ENCODE results near the gene SMIM45.

The SMIM45 gene

DNA sequence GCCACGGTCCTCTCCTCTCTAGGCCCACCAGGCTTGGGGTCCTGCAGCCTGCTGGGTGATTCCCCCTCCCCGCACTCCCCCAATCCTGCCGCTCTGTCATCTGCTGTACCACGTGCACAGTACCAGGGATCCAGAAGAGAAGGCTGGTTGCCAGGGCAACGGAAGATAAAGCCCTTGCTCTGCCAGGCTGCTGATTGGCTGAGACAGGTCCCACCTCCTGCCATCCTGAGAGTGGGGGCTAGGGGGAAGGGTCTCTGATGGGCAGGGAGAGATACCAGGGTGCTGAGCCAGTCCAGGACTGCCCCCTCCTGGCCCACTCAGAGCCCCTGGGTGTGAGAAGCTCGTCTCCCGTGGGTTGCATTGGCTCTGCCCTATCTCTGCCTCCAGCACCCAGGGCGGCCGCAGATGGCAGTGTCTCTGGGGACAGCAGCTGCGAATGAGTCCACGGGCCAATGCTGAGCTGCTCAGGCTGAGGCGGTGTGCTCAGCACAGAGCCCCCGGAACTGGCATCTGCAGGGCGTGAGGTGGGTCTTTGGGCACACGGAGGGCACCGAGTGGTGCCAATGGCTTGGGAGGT is at the start of gene SMIM45:
SMIM45 (plus strand) TSS at position 253 of the 577 bp plus-strand sequence.
- no peak for DNase-seq (ENCODE audit: low spot score)

DNA sequence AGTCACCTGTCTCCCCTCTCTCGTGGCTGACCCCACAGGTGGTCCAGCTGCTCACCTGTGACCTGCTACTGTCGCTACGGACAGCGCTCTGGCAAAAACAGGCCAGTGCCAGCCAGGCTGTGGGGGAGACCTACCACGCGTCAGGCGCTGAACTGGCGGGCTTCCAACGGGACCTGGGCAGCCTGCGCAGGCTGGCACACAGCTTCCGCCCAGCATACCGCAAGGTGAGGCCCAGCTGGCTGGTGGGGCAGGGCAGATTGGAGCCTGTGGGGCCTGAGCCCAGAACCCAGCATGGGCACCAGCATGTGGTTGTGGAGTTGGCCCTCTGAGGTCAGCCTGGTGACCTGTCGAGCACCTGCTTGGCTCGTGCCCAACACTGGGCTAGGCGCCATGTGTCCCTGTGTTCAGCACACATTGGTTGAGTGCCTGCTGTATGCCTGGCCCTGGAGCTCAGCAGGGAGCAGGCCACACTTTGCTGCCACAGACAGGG is 49.0 kb upstream of the SMIM45 start:
- no peak for DNase-seq (ENCODE audit: low spot score)

DNA sequence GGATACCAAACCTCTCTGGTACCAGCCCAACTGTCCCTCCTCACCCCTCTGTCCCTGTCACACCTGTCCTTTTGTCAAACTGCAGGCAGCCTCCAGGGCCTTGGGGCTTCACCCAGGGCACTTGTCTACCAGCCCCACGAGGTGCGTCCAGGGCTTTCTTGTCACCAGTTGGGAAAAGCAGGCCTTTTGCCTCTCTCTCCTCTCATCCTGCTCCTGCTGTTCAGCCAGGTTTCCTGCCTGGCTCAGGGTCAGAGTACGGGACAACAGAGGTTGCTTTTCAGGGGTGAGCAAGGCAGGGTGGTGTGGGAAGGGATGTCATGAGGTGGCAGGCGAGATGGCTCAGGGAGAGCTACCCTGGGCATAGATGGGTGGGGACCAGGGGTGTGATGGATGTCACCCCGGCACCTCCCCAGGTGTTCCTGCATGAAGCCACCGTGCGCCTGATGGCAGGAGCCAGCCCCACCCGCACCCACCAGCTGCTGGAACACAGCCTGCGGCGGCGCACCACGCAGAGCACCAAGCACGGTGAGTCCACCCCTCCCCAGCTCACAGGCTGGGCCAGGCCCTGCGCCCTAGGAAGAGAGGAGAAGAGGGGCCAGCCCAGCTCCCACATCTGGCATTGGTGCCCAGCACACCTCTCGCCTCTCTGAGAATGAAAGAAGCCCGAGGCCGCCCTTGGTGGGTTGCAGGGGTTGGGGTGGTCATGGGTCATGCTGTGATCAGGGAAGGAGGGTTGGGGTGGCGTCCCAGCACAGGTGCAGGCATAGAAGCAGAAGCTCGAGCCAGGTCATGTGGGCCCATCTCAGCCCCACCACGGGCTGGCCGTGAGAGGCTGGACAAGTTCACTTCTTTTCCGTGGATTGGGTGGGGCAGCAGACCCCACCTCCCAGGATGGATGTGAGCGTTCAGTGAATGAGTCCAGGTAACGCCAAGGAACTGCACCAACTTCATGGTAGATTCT is 47.2 kb upstream of the SMIM45 start:
- no peak for DNase-seq (ENCODE audit: low spot score)

DNA sequence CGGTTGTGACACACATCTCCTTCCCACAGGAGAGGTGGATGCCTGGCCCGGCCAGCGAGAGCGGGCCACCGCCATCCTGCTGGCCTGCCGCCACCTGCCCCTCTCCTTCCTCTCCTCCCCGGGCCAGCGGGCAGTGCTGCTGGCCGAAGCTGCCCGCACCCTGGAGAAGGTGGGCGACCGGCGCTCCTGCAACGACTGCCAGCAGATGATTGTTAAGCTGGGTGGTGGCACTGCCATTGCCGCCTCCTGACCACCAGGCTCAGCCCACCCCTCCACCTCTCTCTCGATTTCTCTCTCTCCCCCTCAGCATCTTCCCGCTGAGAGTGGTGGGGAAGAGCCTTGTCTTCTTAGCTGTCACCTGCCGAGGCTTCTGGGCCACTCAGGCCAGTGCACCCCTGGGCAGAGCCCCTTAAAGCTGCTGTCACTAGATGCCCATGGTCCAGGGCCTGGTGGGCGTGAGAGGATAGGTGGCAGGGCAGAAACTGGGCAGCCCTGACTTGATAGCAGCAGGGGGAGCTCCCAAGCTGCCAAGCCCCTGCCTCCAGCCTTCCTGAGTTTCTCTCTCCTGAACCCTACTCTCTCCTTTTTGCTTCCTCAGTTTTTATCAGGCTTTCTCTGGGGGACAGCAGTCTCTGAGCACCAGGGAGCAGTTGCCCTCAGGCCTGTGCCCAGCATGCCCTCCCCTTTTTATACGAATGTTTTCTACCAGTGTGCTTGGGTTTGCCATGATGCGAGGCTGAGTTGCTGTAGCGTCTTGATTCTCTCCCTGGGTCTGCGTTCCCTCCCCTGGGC is 46.3 kb upstream of the SMIM45 start:
- no peak for DNase-seq (ENCODE audit: low spot score)

DNA sequence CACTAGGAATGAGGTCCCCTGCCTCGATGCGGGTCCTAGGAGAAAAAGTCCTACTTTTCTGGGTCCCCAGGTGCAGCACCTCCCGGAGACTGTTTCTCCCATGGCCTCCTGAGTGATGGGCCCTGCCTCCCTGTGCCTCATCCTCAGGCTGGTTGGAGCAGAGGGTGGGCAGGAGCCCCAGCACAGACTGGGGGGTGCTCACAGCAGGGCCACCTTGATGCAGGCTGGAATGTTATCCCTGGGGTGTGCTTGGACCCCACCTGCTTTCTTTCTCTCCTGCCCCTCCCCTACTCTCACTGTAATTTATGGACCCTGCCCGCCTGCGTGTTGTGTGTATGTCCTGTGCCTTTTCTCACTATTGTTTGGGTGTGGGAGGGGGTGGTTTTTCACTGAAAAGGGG is 45.1 kb upstream of the SMIM45 start:
- DNase-seq (ENCODE audit: low spot score), result no peak

DNA sequence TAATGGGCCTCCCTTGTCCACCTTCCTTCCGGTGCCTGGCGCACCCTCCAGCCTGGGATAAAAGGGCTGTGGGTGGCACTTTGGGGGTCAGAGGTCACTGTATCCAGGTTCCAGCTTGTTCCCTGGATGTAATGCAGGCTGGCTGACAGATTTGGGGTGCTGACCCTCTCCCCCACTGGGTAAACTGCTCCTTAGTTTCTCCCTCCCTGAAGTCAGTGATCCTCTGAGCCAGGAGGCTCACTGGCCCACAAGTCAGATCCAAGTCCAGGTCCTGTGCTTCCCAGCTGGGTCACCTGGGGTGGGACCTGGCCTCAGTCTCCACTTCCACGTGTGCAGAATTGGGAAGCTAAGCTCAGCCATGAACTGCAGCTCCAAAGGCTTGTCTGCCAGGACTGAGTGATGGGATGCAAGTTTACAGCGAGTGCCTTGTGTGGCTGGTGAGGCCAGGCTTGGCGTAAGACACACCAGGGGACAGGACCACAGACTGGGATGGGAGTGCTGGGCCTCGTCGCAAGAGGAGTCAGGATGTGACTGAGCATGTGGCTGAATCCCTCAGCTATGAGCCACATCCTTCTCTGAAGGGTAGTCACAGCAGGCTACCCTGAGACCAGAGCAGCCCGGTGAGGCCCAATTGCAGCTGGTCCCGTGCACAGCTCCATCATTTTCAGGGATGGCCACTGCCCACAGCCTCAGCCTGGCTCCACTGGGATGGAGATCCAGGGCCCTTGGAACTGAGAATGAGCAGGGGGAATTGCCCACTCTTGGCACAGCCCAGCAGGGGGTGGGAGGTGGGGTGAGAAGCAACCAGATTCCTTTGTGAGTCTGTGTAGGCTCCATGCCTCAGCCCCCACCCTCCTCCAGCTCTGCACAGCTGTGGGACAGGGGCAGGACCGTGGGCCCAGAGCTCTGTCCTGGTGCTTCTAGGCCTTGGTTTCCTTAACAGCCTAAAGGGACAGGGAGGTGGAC is 44.2 kb upstream of the SMIM45 start:
- no peak for DNase-seq (ENCODE audit: low spot score)

DNA sequence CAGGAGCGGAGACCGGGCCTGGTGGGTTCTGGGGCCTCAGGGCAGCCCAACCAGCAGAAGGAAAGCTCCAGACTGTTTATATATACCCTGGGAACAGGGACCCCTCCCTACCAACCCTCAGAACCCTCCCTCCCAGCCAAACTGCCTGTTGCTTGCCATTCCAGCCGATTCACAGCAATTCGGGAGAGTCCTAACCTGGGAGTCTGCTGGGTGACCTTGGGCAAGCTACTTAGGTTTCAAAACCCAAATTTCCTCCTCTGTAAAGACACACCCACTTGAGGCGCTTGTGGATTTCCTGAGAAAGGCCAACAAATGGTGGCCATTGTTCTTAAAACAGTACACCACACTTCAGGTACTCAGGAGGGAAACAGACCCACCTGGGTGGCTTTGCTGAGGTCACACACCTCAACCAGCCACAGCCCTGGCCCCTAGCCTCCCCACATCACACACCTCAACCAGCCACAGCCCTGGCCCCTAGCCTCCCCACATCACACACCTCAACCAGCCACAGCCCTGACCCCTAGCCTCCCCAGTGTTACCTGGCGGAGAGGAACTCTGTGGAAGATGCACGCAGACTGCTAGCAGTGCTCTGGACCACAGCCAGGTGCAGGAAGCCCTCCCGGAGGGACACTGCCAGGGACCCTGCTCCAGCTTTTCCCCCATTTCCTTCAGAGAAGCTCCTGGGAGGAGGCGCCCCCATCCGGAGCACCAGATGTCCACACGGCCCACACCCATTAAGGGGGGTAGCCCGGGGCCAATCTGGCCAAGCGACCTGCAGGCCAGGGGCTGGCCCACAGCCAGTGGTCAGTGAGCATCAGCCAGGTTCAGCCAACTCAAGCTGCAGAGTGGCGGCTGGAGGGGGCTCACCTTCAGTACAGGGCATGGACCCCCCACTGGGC is 43.3 kb upstream of the SMIM45 start:
- no peak for DNase-seq (ENCODE audit: low spot score)

DNA sequence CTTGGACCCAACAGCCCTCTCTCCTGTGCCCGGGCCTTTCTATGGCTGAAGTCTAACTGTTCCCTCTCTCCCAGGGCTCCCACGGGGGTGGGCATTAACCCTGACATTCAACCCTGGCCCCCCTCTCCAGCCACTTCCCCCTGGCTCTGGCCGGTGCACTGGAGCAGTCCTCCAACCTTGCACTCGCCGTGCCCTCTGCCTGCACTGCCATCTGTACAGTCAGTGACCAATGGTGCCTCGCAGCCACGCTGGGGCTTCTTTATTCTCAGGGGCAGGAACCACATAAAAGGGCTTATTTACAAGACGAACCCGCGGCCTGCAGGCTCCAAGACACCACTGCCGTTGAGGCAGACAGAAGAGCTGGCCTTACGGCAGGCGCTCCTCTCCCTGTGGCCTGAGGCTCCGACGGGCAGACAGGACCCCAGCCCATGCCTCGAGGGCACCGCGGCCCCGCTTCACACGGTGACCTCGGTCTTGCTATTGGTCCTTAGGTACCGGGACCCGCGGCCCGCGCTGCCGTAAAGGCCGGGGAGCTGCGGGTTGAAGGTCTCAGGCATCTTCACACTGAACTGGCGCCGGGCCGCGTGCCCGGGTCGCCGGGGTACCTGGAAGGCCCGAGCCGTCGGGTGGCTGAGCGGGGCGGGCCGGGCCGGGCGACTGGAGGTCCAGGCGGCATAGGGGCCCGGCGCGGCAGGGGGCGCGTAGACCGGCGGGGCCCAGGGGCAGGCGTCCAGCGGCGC is 42.5 kb upstream of the SMIM45 start:
- DNase-seq (ENCODE audit: low spot score), result no peak

DNA sequence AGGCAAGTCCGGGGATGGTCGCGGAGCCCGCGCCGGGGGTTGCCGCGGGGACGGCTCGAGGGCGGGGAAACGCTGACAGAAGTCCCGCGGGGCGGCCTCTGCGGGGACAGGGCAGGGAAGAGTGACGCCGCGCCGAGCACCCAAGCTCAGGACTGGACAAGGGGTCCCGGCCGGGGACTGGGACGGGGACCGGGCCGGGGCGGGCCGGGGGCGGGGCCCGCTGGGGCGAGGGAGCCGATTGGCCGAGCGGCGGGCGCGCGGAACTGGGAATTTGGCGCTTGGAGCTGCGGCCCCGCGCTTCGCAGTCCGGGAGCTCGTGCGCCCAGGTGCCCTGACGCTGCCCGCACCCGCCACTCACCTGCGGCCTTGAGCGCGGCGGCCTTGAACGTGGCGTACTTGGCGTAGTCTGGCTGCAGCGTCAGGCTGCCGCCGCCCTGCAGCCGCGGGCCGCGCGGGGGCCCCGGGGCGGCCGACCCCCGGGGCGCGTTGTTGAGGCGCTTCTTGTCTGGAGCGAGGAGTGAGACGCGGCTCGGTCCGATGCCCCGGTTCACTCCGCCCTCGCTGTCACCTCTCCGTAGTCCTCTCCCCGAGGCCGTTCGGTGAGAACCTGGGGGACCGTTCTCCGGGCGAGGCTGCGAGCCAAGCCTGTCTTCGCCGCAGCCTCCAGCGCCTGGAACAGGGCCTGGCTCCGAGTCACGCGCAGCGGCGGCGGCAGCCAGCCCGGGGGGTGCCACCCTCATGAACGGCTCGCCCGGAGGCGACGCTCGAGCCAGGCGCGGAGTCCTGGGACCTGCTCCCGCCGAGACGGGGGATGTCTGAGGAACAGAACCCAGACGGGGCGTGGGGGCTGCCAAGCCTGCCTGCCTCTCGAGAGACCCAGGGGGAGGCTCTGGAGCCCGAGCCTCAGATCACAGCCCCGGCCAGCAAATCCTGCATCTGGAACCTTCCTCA is 41.6 kb upstream of the SMIM45 start:
- DNase-seq (ENCODE audit: low spot score), result no peak

DNA sequence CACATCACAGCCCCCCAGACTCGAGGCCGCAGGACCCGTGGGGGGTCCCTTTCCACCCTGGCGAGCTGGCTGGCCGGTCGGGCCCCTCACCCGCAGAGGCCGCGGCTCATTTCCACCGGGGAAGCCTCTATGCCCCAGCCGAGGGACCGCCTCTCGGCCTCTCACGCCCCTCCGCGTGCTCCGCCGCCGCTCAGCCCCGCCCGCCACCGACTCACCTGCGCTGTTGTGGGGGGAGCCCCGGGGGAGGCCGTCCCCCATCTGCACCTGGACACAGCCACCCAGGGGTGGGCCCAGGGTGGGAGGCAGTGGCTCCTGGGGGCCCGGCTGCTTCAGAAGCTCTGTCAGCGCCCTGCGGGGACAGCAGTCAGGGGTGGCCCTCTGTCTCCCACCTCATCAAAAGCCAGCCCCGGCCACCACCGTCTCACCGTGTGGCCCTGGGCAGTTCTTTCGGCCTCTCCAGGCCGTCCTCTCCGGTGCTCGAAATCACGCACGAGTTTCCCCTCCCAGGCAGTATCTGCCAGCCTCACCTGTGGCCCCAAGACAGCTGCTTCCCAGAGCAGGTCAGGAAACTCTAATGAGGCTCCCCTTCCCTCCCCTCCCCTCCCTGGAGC is 40.8 kb upstream of the SMIM45 start:
- no peak for DNase-seq (ENCODE audit: low spot score)

DNA sequence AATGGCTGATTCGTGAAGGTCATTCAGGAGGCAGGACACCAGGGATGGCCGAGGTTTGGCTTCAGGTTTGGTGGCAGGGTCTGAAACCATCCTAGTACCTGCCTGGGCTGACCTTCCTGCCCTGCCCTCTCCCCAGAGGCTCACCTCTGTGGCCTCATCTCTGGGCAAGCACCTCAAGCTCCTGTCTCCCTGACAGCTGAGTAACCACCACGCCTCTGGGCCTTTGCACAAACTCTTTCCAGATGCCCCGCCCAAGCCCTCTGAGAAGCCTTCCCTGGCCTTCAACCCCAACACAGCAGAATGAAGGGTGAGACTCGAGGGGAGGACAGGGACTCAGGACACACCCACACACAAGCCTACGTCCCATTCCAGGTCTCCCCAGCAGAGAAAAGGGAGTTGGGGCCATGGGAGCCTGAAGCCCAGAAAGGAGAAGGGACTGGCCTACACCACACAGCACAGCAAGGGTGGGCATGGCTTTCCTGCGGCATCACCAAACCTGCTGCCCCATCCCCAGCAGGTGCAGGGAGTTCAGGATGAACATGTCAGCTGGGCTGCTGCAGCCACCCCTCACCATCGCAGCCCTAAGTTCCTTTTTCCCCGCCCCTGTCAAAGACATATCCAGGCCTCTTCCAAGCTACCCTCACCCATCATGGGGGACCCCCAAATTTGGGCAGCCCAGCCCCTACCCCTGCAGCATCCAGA is 39.5 kb upstream of the SMIM45 start:
- DNase-seq (ENCODE audit: low spot score), result no peak

DNA sequence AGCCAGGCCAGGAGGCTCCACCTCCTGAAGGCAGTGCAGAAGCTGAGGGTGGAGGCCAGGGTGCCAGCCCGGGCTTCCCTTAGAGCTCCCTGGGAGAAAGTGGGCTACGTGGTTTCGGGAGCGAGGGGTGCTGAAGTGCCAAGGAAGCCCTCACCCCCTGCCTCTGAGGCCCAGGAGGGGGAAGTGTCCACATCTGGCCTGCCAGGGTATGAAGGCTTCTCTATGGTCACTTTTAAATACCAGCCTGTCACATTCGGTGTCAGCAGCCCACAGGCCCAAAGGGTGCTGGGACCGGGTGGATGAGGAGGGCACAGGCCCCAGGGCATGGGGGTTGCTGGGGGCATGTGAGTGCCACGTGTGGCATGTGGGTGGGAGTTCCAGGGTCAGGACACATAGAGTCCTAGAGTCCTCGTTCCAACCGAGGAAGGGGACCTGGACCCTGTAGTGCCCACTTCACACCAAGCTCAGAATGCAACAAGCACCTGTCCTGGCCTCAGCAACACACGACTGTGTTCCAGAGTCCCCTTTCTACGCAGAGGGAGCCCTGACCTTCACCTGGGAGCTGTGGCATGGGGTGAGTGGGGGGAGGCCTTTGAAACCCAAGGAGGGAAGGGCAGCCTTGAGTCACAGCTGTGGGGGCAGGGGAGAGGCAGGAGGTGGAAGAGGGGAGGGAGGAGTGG is 38.8 kb upstream of the SMIM45 start:
- DNase-seq (ENCODE audit: low spot score), result no peak

DNA sequence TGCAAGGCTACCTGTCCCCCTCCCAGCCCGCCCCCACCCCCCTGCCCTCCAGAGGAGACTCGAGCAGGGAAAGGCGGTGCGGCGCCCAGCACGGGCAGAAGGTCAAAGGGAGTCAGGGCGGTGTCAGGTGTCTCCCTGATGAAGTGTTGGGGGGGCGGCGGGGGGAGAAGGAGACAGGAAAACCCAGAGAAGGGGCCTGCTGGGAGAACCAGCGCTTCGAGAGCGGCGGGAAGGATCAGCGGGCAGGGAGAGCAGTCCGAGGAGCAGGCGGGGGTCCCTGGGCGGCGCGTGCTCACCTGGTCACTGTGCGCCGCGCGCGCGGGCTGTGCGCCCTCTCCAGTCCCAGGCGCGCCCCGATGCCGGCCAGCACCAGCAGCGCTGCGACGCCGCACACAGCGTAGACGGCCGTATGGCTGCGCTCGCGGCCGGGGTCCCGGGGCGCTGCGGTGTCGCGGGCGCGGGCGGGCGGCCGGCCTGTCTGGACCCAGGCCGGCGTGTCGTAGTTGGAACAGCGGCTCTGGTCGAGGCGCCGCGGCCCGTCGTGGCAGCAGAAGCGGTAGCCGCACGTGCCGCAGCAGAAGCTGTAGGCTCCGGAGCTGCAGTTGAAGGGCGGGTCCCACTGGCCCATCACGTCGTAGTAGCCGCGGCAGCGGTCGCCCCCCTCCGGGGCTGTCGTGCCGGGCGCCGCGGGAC is 38.0 kb upstream of the SMIM45 start:
- DNase-seq (ENCODE audit: low spot score), result no peak

DNA sequence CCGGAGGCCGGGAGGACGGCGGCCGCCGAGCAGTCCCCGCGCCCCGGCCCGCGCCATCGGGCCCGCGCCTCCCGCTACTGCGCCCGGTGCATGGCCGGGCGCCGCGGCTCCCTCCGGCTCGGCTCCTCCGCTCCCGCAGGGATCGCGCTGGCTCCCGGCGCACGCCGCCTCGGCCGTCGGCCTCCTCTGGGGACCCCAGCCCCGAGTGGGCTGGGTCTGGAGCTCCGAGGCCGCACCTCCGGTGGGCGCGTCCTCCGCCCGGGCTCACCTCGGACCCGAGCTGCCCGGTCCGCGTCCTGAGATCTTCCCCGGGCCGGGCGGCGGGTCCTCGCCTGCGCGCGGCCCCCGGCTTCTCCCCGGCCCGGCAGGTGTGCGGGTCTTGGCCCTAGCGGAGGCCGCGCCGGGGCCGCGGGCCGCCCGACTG is 37.3 kb upstream of the SMIM45 start:
- DNase-seq (ENCODE audit: low spot score), result peak; percentile 85

DNA sequence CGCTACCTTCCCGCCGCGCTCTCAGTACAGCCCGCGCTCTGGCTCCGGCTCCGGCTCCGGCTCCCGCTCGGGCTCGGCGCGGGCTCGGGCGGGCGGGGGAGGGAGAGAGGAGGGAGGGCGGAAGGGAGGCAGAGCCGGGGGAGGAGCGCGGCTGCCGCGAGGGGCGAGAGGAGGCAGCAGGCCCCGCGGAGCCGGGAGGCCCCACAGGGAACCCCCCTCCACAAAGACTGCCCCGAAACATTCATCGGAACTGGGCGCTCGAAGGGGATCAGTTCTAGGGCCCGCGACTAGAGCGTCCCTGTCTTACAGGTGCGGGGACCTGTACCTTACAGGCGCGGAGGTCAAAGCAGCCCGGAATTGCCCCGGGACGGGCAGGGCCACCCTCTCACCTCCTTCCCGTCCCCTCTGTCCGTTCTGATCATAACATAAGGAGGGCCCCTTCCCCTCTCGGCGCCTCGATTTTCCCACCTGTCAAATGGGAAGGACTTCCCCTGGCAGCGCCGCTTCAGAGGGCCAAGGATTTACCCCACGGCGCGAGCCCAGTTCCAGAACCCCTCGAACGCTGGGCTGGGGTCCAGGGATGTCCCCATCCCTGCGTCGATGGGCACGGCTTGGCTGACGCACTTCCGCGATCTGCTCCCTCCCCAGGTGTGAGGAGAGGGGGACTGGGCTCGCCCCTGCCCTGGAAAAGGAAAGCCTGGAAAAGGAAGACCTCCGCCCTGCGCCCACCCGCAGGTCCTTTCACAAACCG is 36.7 kb upstream of the SMIM45 start, which contains the start of gene SHISA8:
SHISA8 (minus strand) TSS at position 40 of the 751 bp plus-strand sequence. CDS start 407 bp downstream, outside the sequence.
- DNase-seq (ENCODE audit: low spot score), result no peak
